ENCODE data around the gene LRRC2. TPM values are rescaled to one million over a fixed set of nuclear protein-coding genes. Genes with fewer than 3 reads are reported as not detected.

LRRC2 gene
- total and polyA plus RNA-seq, 9 of the 15 experiments (the other 6 are each of a cell fraction or from before 2014, with no cell fraction given), result 0.01 to 0.04 (median 0.03) TPM; not detected in 5

- TF ChIP-seq NR2C2 (CRISPR knock-in tag; IDR thresholded peaks at IDR 0.05) (no peak), NR2C2 (tag; IDR thresholded peaks at IDR 0.05) (no peak), U2AF2 (optimal IDR thresholded peaks at IDR 0.05; ENCODE audit: low read depth, low read length) (no peak), U2AF1 (optimal IDR thresholded peaks at IDR 0.05; ENCODE audit: low read depth, low read length) (no peak), ZNF512 (tag; IDR thresholded peaks at IDR 0.05) (peak; percentile 96), GTF2B (IDR thresholded peaks at IDR 0.05; ENCODE audit: extremely low read depth, insufficient read length) (no peak), ZBTB26 (CRISPR knock-in tag; IDR thresholded peaks at IDR 0.05) (0 out of 2 replicates have a peak, but pooled peaks have one; percentile 50), ELF4 (CRISPR knock-in tag; IDR thresholded peaks at IDR 0.05) (peak; percentile 43; the same call in 1 of the 2 replicates), MTA2 (IDR thresholded peaks at IDR 0.05; ENCODE audit: low read depth) (0 out of 2 replicates have a peak, but pooled peaks have one; percentile 19)
These were observed 83.3 kb downstream of the LRRC2 start (continued) for GRCh38 chr3:46482632-46483350.
